ENCODE data around the gene TRAIP.

Gene TRAIP

DNA sequence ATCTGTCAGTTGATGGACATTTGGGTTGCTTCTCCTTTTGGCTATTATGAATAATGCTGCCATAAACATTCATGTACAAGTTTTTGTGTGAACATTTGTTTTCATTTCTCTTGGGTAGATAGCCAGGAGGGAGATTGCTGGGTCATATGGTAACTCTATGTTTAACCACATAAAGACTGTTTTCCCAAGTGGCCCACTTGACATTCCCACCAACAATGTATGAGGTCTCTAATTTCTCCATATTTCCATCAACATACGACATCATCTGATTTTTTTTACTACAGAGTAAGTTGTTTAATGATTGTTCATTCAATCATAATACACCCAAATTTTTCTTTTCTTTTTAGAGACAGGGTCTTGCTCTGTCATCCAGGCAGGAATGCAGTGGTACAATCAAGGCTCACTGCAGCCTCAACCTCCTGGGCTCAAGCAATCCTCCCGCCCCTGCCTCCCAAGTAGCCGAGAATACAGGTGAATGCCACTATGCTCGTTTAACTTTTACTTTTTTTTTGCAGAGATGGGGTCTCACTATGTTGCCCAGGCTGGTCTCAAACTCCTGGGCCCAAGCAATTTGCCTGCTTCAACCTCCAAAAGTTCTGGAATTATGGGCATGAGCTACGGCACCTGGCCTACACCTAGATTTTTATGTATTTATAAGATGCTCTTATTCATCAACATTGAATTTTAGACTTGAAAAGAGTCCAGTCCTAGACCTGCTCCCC is 76.8 kb downstream of the TRAIP start:
- no peak overlapping the region for H3K27ac Mint-ChIP-seq
- H3K4me1 Mint-ChIP-seq (ENCODE audit: low read depth), result peaks cover 43% of the 10 kb centered on the region
- H3K4me3 Mint-ChIP-seq, result no peak overlapping the region
- H3K36me3 Mint-ChIP-seq (ENCODE audit: low read depth), result peaks cover 28% of the 10 kb centered on the region
- no peaks in the 10 kb centered on the region for H3K9me3 Mint-ChIP-seq
- no peaks in the 10 kb centered on the region for H3K27me3 Mint-ChIP-seq
